IPS DF 19.7 (cell line): ENCODE data around the gene ADM2.

Experiments
- DNase-seq: peaks from one replicate; pipeline ENCODE4 v3.0.0-alpha.2; 2013; ENCODE audit warnings: low read depth, low spot score

Gene ADM2

GRCh38 chr22:50485221-50486131 lies 4.1 kb downstream of the ADM2 start:
- no peak for DNase-seq

GRCh38 chr22:50486561-50487289 lies 5.4 kb downstream of the ADM2 start, which contains the start of gene MIOX:
MIOX (plus strand) TSS chr22:50486859; CDS start chr22:50486898, 39 bp downstream.
- DNase-seq = no peak

DNA sequence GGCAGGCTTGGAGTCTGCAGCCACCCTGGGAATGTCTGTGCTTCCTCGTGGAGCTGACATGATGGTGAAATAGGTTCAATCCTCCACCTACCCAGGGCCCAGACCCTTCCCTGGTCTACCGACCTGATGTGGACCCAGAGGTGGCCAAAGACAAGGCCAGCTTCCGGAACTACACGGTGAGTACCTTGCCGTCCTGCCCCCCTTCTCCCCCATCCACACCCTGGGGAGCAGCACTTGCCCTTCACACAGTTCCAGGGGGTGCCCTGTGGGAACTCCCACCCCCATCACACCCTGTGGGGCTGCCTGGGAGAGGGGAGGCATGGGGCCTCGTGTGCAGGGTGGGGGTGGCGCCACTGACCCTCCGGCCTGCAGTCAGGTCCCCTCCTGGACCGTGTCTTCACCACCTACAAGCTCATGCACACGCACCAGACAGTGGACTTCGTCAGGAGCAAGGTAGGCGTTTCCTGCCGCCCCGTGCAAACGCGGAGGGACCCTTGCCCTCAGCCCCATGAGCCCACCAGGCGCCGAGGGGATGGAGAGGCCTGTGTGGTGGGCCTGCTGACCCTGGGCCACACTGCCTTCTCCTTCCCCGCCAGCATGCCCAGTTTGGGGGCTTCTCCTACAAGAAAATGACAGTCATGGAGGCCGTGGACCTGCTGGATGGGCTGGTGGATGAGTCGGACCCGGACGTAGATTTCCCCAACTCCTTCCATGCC lies 6.1 kb downstream of the ADM2 start:
- DNase-seq = no peak

GRCh38 chr22:50488006-50488677 lies 6.8 kb downstream of the ADM2 start:
- no peak for DNase-seq

DNA sequence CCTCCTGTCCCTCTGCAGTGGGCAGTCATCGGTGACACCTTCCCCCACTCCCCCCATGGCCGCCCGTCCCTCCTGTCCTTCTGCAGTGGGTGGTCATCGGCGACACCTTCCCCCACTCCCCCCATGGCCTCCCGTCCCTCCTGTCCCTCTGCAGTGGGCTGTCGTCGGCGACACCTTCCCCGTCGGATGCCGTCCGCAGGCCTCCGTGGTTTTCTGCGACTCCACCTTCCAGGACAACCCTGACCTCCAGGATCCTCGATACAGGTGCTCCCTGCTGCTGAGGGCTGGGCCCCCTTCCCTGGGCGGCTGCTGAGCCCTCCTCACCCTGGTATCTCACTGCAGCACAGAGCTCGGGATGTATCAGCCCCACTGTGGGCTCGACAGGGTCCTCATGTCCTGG lies 7.5 kb downstream of the ADM2 start:
- no peak for DNase-seq

DNA sequence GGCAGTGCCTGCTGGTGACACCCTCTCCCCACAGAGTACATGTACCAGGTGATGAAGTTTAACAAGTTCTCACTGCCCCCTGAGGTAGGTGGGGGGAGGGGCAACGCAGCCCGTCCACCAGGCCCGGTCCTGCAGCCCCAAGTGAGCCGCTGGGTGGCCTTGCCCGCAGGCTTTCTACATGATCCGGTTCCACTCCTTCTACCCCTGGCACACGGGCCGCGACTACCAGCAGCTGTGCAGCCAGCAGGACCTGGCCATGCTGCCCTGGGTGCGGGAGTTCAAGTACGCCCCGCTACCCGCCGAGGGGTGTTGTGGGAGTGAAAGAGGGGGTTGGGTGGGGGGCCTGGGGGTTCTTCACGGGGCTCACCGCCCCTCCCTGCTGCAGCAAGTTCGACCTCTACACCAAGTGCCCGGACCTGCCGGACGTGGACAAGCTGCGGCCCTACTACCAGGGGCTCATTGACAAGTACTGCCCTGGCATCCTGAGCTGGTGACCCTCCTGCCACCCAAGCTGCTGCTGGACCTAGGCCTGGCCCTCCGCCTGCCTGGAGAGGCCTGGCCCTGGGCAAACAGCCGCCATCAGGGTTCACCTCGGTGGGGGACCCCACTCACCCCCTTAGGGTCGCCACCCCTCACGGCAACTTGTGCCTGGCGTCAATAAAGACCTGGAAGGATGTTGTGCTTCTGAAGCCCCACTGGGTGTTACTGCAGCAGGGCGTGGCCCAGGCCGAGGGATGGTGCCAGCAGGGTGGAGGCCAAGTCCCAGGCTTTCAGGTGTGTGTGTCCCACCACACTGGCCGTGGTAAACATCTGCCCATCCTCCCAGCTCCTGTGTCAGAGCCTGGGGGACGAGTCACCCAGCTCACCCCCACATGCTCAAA lies 8.3 kb downstream of the ADM2 start:
- DNase-seq = no peak

DNA sequence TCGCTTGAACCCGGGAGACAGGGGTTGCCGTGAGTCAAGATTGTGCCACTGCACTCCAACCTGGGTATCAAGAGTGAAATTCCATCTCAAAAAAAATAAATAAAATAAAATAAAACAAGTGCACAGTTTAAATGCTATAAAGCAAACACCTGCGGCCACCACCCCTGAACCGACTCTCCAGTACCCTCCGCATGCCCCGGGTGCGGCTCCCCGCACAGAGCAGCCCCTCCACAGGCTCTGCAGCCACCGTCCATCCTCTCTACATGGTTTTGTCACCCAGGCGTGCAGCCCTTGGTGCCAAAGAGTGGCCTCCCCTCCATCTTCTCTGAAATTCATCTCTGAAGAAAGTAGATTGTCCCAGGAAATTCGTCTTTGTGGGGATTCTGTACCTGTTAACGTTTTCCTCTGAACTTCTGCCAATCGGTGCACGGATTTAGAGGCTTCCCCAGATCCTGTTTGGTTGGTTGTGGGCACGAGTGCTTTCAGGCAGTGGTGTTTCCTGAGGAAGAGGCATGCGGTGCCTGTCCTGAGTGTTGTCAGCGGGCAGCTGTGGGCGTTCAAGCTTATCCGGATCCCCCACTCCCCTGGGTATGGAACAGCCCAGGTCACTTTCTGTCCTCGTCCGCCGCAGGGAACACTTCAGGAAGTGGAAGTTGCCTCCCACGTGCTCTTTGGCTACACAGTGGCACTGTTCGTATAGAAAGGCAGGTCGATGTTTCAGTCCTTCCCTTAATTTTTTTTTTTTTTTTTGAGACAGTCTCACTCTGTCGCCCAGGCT lies 9.4 kb downstream of the ADM2 start:
- no peak for DNase-seq

- no peak for DNase-seq
These were observed 15.8 kb downstream of the ADM2 start for GRCh38 chr22:50497093-50497492.

DNA sequence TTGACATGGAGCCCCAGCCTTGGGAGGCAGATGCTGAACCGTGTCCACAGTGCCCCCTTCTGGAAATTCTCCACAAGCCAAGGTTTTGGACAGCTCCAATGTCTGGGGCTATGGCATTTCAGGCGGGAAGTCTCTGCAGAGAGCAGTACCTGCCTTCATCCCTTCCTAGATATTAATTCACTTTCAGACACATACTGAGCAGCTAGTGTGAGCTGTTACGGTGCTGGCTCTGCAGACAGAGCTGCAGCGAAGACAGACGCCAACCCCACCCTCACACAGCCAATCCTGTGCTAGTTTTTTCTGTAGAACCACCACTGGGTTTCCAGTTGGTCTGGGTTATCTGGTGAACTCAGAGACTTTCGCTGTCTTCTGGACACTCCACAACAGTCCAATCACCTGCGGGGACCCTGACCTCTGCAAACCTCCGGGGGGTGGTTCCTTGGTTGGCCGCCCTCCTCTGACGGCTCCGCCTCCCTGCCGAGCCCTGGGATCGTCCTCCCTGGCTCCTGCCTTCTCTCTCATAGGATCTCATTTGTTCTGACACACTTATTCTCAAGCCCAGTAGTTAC lies 17.1 kb downstream of the ADM2 start:
- DNase-seq = peak; percentile 40

GRCh38 chr22:50500452-50500851 lies 19.1 kb downstream of the ADM2 start:
- no peak for DNase-seq

DNA sequence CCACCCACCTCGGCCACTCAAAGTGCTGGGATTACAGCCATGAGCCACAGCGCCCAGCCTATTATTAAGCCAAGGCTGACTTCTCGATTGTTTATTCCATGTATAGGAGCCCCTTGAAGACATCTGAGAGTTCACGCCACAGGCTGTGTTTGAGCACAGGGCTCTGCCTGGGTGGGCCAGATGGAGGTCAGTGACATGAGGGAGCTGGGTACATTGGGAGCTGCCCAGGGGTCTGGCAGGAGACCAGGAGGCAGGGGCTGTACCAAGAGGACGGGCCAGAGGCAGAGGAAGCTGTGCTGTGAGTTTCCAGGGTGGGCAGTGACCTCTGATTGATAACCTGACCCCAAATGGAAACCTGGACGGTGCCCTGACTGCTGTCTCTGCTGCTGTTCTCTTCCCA lies 20.8 kb downstream of the ADM2 start:
- no peak for DNase-seq

- DNase-seq = no peak
These were observed 21.5 kb downstream of the ADM2 start for GRCh38 chr22:50502628-50503474.

- DNase-seq = no peak
These were observed 22.3 kb downstream of the ADM2 start for GRCh38 chr22:50503475-50504145.

DNA sequence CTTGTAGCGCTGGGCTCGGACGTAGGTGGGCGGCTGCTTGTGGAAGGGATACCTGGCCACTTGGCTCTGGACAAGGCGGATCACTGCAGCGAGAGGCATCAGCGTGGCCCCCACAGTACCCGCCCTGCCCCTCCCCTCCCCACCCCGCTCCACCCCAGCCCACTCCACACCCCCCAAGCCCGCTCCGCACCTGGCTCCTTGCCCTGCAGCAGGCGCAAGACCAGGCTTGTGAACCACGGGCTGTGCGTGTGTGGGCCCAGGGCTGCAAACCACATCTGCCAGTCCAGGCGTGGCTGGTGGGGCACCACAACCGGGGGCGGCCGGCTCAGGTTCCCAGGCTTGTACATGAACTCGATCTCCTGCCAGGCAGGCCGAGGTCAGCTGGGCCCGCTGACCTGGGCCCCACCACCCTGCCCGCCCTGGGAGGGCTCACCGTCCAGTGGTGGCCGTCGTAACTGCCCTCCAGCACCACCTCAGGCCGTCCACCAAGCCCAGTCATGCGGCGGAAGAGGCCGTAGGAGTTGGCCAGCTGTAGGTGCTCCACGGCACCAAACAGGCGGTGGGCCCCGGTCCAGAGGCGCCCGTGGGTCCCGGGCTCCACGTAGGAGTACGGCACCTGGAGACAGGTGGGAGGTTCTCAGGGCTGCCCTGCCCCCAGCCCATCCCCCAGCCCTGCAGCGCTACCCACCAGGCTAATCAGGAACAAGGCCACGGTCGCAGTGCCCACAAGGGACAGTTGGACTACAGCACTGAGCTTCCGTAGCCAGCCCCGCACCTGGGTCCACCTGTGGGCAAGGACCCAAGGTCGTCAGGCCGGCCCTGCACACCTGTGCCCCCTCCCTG lies 23.2 kb downstream of the ADM2 start:
- no peak for DNase-seq

- DNase-seq = no peak
These were observed 24.0 kb downstream of the ADM2 start for GRCh38 chr22:50505276-50505775.

DNA sequence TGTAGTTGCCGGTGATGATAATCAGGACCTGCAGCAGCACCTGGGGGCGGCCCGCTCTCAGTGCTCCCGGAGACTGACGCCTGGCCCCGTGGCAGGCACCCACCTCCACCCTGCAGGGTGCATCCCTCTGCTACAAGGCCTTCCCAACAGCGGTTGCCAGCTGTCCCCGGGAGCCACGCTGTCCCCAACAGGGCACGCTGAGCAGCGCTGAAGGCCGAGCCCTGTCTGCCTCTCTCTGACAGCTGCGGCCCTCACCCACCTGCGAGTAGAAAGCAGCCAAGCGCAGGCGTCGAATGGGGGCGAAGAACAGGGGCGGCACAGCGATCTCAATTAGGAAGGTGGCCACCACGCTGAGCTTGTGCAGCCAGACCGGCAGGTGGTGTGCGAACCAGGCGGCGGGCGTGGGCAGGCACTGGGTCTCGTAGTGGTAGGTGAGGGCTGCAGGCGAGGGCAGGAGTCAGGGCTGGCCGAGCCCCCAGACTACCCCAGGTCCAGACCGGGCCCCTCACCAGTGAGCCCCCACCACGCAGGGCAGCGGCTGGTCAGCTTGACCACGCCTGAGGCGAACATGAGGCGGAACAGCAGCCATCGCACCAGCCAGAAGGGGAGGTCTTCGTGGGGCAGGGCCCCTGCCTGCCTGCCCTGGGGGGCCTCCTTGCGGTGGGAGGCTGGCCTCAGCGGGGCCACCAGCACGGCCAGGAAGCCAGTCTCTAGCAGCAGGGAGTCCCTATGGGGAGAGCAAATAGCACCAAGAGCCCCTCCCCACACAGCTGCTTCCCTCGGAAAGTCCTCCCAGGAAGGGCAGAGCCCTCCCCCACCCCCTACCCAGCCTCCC lies 24.6 kb downstream of the ADM2 start:
- DNase-seq = no peak
